Renal pelvis (tissue), 12 donors: ENCODE results near the gene CAMK1G. TPM values are rescaled to one million over a fixed set of nuclear protein-coding genes. Genes with fewer than 3 reads are reported as not detected.

Experiments used
- DNase-seq: peaks from one replicate; pipeline ENCODE4 v3.0.0-alpha.2; 2013
- long read RNA-seq, 16 experiments: transcript quantifications; one replicate each; lab custom pipeline, GENCODE V29; 2026
- polyA plus RNA-seq, 3 donors: library from polyadenylated mRNA; unstranded; fragments of 120-200 nt; gene quantifications; one replicate each; pipeline ENCODE4 v1.2.1, GENCODE V29; 2013; ENCODE audit not compliant: insufficient read length in 3 of 3

CAMK1G gene
- 1 to 10 TPM; 4.7 to 5.5 (median 5.4) TPM for polyA plus RNA-seq
- long read RNA-seq, donor 1, partial matches to known transcripts = 0 of 2 reads
- long read RNA-seq, donor 1, other reads (novel, unspliced or antisense) = 0 of 2 reads
- long read RNA-seq, donor 2, partial matches to known transcripts = 0 of 3 reads
- long read RNA-seq, donor 2, other reads (novel, unspliced or antisense) = 0 of 3 reads
- long read RNA-seq, donor 3, partial matches to known transcripts = 0 of 2 reads
- long read RNA-seq, donor 3, other reads (novel, unspliced or antisense) = 0 of 2 reads
- long read RNA-seq, donor 4 = 0 reads
- long read RNA-seq, donor 5 = 0 reads
- long read RNA-seq, donor 6, partial matches to known transcripts = 0 of 1 reads
- long read RNA-seq, donor 6, other reads (novel, unspliced or antisense) = 0 of 1 reads
- long read RNA-seq, donor 7 = 0 reads
- long read RNA-seq, donor 8 = 0 reads
- long read RNA-seq, donor 9, partial matches to known transcripts = 0 of 2 reads
- long read RNA-seq, donor 9, other reads (novel, unspliced or antisense) = 0 of 2 reads
- long read RNA-seq, donor 10 = 0 reads
- long read RNA-seq, donor 11 = 0 reads
- long read RNA-seq, donor 12 = 0 reads
- long read RNA-seq, donor 13, partial matches to known transcripts = 0 of 1 reads
- long read RNA-seq, donor 13, other reads (novel, unspliced or antisense) = 0 of 1 reads
- long read RNA-seq, donor 14 = 0 reads
- long read RNA-seq, donor 15 = 0 reads
- long read RNA-seq, donor 16 = 0 reads

DNA sequence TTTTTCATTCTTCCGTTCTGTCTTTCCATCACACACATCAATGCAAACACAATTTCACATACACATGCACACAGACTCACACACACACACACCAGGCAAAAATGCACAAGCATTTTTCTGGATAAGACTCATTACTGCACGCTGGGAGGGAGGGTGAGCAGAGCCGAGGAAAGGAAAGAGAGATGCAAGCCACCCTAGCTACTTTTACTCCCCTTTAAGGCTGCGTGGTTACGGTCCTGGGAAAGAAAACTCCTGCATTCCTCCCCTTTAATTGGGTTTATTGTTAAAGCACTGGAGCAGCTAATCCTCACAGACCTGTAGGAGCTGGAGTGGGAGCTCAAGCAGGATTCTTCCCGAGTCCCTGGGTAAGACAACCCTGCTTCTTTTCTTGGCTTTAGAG is at the start of gene CAMK1G:
Gene CAMK1G, plus strand, starts transcription at position 307 of the 400 bp plus-strand sequence. CDS start 11,270 bp downstream, outside the sequence.
- peak; percentile 81 for DNase-seq

DNA sequence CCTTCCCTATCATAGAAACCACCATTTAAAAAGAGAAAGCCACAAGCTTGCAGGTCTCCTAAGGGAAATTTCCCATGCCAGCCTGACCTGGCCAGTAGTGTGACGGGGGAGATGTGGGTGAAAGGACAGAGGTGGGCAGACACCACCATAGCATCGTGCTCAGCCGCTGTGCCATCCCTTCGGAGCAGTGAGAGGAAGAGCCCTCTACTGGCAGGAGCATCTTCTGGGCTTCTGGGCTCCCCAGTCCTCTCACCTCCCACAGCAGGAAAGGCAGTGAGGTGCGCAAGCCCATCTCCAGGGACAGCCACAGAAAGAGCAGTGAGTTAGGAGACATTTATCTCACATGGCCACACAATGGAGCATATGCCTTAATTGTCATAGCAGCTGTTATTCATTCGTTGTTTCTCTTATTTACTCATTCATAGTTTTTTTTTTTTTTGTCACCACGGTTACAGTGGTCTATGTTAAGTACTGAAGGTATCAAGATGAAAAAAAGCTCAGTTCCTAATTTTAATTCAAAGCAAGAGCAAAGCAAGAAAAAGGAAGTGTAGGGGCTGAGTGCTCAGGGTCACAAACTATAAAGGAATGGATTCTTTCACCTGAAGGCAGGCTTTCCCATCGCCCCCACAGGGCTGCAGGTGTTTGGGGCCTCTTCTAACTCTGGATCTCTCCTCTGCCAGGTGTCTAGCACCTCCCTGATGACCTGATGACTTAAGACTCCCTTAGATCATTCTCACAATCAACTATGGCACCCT is 48.8 kb upstream of the CAMK1G start:
- DNase-seq = no peak

DNA sequence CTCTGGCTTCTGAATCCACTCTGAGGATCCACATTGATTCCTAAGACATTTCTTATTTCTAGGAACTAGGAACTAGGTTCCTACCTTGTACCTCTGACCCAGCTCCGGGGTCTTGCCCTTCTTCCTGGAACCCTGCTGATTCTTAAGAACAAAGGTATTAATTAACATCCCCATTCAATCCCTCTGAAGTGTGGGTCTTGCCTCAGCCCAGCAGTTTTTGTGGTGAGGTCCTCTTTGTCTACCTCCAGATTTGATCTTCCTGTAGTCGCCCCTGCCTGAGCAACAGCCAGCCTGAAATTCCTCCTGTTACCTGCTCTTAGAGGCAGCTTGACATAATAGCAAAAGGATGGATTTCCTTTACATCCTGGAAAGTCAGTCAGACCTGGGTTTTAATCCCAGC is 46.7 kb upstream of the CAMK1G start:
- DNase-seq = no peak

DNA sequence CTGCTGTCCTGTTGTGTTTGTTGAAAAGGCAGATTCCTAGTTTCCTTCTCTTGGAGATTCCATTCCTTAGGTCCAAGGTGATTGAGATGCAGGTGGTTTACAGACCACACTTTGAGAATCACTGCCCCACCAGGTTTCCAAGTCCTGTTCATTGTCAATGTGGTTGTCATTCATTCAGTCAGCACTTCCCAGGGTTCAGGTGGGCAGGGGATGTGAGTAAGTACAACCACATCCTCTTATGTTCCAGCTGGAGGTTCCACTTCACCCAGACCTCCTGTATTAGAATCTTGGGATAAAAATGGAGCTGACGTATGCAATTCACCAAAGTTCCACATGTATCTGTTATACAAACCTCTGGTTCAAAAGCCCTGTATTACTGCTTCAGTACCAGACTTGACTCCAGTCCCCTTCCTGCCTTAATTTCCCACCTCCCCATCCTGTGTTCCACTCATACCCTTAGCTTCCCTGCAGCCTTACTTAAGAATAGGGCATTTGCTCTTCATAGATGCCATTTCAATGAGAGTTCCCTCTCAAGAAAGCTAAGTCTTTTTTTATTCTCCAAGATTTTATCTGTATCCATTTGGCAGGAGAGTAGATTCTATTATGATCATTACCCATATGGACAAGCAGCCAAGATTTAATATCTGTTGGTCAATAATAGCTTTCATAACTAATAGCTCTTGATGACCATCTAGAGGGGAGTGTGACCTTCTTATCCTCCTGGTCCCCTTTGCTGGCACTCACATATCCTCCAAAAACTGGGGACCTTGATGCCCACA is 46.0 kb upstream of the CAMK1G start:
- DNase-seq = no peak

DNA sequence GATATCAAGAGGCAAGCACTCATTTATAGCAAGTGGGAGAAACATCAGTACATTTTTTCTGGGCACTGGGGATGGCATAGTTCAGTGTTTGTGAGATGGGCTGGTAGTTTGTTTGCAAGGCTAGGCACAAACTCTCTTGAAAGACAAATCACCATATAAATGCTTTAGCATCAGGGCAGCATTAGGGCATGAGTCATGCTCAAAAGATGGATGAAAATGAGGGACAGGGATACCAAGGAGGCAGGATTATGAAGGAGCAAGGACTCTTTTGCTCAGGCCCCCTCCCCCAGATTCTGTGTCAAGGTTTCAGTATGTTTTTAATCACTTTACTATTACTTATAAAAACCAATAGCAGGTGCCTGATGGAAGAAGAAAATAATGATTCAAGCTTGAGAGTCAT is 43.9 kb upstream of the CAMK1G start:
- no peak for DNase-seq

DNA sequence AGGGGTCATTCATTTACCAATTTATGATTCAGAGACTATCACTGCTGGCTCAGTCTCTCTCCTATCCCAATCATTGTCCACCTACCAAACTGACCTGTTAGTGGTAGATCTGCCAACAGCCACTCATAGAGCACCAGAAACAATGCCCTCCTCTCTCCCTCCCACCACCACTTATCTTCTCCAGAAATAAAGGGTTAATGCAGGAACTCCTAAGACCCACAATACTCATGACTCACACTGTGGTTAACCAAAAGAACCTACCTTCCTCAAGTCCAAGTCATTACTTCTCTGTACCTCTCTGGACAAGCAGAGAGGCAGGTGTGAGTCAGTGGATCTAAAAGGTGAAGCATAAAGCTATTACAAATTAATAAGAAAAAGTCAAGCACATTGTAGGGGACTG is 40.9 kb upstream of the CAMK1G start:
- no peak for DNase-seq

DNA sequence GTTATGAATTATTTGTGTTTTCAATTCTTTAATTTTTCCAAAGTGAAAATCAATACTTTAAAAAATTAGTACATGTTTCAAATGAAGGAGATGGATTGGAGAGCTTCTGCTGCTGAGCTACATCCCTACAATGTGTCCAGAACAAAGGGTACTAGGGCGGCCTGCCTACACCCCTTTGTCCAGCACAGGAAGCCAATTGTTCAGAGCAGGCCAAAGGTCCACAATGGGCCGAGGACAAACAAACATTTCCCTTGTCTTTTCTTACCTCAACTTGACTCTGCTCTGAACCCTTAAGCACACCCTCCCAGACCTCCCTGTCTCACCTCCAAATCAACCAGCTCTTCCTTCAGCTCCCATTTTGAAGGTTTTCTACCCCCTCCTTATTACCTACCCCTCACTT is 39.4 kb upstream of the CAMK1G start:
- no peak for DNase-seq

DNA sequence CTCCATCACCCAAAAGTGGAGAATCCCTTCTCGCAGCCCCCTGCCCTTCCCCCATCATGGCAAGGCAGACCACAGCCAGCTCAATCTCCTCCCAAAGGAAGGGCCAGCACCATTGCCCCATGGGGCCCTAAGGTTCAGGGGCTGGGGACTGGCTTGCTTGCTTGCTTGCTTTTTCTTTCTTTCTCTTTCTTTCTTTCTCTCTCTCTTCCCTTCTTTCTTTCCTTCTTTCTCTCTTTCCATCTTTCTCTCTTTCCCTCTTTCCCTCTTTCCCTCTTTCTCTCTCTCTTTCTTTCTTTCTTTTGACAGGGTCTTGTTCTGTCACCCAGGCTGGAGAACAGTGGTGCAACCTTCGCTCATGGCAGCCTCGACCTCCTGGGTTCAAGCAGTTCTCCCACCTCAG is 38.1 kb upstream of the CAMK1G start:
- DNase-seq = no peak

DNA sequence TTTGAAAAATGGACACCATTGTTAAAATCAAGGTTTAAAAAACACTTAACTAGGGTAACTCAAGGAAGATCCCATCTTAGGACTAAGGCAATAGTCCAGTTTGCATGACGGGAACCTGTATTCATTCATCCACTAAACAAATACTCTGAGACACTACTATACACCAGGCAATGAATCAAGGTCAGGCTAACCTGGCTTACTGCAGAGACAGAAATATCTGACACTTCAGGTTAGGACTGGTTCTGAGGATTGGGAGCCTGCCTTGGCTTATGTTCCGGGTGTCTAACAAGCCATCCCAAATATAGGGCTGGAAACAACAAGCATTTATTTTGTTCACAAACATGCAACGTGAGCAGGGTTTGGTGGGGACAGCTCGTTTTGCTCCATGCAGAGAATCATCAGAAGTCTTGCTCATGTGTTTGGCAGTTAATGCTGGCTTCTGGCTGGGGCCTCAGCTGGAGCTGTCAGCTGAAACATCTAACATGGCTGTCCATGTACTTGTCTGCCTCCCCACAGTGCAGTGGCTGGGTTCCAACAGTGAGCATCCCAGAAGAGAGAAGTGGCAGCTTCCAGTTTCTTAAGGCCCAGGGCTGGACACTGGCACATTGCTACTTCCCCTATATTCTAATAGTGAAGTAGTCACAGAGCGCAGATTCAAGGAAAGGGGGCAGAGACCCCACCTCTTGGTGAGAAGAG is 37.0 kb upstream of the CAMK1G start:
- DNase-seq = no peak

DNA sequence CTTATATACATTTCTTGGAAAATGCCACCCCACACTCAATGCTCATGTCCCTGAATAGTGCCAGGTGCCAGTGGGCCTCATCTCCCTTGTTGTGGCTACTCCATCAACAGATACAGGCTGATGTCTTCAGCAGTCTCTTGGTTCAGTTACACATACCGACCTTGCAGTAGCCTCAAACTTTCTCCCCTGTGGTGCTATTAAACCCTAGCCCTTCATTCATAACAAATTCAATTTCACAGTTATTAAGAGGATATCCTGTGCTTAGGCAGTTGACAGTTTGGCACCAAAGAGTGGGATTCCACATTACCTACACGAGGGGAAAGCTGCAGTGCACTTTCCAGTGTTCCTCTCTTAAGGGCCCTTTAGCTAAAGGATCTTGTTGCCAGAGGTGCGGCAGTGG is 35.9 kb upstream of the CAMK1G start:
- DNase-seq = no peak

DNA sequence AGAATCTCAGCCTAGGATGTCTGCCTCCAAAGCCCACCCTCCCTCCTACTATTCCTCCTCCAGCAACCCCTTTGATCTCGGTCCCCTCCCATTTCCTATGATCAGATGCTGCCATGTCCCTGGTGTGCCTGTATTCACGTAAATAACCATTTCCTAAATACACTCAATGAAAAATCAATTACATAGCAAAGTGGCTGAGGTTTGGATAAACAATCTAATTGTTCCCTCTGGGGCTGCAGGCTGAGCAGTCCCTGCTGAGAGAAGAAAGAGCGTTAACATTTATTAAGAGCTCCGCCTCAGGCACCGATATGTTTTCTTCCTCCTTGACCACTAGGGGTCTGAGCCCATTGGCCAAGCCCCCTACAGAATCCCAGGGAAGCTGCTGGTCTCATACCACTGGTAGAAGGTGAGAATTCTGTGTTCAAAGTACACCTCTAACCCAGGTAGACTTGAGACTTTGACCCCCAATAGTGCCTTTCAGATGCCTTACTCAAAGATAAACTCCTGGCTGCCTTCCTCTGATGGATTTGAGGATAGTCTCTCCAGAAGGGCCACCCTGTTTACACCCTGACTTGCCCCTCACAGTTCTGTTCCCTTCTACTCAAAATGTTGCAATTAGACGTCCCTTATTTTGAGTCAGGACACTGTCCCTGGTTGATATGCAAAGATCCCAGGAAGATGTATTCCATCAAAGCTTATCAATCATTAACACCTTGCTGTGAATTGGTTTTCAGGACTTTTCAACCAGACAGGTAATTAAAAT is 33.9 kb upstream of the CAMK1G start:
- DNase-seq = no peak

DNA sequence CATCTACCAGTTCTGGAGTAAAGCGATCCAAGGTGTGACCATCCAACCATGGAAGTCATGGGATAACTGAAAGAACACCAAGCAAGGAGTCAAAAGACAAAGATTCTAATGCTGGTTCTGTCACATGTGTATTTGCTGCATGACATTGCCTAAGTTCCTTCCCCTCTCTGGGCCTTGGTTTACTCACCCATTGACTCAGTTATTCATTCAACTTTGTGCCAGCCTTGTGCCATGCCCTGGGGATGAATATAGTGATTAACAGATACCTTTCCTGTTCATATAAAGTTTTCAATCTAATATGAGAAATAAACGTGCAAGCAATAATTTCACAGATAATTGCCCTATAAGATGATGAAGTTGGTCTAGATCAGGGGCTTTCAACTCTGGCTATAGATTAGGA is 33.0 kb upstream of the CAMK1G start:
- DNase-seq = no peak

DNA sequence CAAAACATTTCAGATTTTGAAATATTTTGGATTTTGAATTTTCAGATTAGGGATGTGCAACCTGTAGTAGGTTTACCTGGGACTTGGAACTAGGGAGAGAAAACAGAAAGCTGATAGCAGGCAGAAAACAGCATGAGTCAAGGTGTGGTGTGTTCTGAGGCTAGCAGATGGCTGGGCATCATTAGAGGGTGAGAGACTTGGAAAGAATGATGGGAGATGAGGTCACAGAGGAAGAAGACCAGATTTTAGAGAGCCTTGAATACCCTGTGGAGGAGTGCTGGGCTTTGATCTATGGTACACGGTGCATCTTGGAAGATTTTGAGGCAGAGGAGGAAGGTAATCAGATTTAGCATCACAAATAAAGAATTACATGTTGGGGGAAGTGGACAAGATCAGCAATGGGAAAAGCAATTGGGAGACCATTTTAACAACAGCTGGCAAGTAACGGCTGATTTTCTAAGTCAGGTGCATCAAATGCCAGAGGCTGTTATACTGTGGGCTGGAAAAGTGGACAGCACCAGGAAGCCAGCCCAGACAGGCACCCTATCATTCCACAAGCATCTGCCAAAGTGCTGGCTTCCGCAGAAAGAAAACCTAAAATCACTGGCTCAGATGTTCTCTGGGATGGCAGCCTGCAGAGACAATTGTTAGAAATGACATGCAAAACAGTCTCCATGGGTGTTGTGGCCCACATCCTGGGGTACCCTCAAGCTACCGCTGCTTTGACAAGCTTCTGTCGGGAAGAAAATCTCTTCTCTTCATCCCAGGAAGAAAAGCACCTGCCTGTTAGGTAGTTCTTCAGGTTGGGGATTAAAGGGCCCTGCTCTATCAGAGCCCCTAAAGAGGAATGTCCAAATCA is 30.9 kb upstream of the CAMK1G start:
- no peak for DNase-seq

DNA sequence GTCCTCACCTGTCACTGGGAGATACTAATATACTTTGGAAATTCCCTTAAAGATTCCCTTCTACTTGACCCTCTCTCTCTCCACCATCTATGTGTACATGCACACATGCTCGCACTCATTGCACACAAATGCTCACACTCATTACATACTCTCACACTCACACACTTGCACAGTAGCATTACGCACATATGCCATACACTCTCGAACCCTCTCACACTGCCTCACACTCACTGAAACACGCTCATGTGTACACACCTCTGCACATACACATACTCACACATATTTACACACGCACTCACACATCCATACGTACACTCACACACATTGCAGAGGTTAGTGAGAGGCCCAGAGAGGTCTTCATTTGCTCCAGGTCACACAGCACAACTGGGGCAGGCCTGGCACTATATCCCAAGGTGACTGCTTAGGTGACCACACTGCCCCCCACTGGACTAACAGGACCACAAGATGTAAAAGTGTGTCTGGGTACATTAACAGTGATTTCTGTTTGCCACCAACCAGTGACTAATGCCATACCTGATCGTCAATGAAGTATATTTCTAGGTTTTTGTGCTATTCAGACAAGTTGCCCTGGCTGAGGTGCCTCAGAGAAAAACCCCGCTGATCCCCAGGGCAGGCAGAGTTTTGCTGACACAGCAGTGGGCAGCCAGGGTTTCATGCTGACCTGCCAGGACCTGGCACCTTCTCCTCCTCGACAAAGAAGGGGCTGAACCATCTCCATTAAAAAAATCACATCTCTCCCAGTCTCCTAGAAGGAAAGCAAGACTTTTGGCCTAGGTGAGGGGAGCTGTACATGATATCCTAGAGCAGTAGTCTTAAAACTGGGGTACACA is 28.5 kb upstream of the CAMK1G start:
- DNase-seq = no peak

DNA sequence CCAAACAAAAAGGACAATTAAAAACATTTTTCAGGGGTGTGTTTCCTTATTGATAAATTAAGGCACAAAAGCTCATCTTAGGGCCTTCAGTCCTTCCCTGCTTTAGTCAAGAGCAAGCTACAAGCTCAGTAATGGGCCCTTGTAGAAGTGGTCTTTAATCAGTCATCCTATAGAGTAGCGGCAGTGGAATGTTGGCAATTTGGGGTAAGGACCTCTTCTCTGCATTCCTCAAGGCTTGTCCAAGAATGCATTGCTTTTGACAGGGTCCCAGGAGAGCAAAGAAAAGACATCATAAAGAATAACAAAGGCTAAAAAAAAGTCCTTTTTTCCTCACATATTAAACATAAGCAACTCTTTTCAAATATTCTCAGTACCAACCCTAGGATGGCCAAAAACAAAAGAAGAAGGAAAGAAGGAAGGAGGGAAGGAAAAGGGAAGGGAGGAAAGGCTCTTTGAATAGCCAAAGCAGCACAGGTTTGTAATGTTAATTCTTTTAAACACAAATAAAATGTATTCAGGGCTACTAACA is 27.3 kb upstream of the CAMK1G start:
- DNase-seq = no peak

DNA sequence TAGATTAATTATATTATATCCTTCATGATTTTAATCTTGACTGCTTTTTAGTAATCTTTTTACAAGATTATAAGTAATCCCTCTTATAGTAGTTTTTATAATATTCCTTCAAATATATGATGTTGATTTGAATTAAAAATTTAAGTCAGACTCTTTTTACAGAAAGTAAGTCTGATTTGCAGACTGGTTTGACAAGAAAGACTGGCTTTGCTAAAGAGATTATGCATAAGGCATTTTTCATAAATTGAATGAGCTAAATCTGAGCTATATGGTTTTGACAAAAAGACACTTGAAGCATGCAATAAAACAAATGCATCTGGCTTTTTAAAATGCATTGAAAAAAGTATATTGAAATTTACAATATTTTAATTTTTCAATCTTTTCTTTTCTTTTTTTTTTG is 26.3 kb upstream of the CAMK1G start:
- no peak for DNase-seq

DNA sequence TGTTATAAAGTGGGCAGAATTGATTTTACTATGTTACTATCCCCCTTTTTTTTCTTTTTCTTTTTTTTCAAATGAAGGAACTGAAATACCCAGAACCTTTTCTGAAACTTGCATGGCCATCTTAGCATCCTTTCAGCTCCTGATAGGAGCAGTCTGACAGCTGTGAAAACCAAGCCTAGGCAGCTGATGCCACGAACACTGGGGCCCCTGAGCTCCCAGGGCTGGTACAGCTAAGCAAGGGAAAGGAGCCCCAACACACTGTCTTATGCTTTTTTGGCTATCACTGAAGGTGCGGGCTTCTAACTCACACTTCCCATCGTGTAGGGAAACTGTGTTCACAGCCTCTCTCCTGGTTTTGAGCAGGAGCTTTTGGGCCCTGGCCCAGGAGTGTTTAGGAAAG is 23.0 kb upstream of the CAMK1G start:
- no peak for DNase-seq

DNA sequence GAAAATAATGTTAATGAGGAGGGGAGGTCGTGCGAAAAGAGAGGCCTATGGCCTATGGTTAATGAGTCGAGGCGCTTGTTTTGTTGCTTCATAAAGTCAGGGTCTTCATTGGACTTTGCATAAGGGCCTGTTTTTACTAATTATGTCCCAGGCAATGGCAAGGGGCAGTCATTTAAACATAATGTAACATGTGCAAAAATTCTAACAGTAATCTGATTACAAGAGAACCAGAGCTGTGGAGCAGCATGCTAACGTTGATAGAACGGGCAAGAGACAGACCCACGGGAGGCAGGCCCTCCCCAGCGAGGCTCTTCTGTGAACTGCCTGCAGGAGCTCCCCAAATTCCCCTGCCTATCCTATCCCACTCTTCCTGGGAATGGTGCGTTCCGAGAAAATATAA is 22.6 kb upstream of the CAMK1G start:
- DNase-seq = no peak
